Mucosa of descending colon (tissue), 3 donors: ENCODE measurements around the gene GTF2H1. TPM values are rescaled to one million over a fixed set of nuclear protein-coding genes. Genes with fewer than 3 reads are reported as not detected.

Experiments used
- ATAC-seq: fragments of 200-7000 bp; cut with Tn5 transposase; one replicate; pipeline ENCODE4 v1.9.1; 2020; ENCODE audit warnings: mild to moderate bottlenecking, moderate library complexity
- DNase-seq, 3 donors: peaks; one replicate each; pipeline ENCODE4 v3.0.0-alpha.2; 2020
- H3K36me3 ChIP-seq: fragments of 200-600 bp; one replicate; pipeline ENCODE4 v1.8.0; 2021; ENCODE audit warnings: low read depth, mild to moderate bottlenecking
- H3K4me1 ChIP-seq: fragments of 200-600 bp; one replicate; pipeline ENCODE4 v1.8.0; 2021; ENCODE audit warnings: low read depth, mild to moderate bottlenecking
- H3K4me3 ChIP-seq: fragments of 200-600 bp; one replicate; pipeline ENCODE4 v1.8.0; 2021; ENCODE audit warnings: mild to moderate bottlenecking
- H3K9me3 ChIP-seq: fragments of 200-600 bp; one replicate; pipeline ENCODE4 v1.8.0; 2021; ENCODE audit warnings: mild to moderate bottlenecking
- CTCF ChIP-seq: fragments of 200-600 bp; IDR thresholded peaks from one replicate; pipeline ENCODE4 v1.8.0; 2022; ENCODE audit warnings: antibody characterized with exemption, mild to moderate bottlenecking
- intact Hi-C, 2 donors: fragments of 100-400 bp; cut with DNase I in 1 of 2; cut with micrococcal nuclease in 1 of 2; formaldehyde crosslinking; loops; one replicate each; pipeline versions ENCODE4 v1.11.0 to v1.11.1; 2022; cut with DNase I, micrococcal nuclease
- total RNA-seq, 3 donors: library from RNA; stranded (reverse); fragmentation: NEBNext Ultra II Directional in 2 of 3; extraction: Animal tissue kit (Norgen Biotek cat#: 25700) in 2 of 3; gene quantifications; one replicate each; pipeline versions ENCODE4 v1.2.1 to v1.2.4, GENCODE V29; 2021 to 2023
- donor health status: DM: no; HTN: no; CAD: no; lungs with moderate emphysema.
- donor health status: DM: no; HTN: no; CAD: no.
- donor health status: DM: no; HTN: yes; CAD: no.

The GTF2H1 gene
- total RNA-seq, 3 donors from 2014 or later: 32.8 to 43.3 (median 35.9) TPM

- Histone ChIP-seq H3K4me1 (no peaks in the 10 kb centered on the region), H3K36me3 (peaks cover 3% of the 10 kb centered on the region)
- intact Hi-C loops: no loop called here
Measured at GRCh38 chr11:18367431-18367830, 45.1 kb downstream of the GTF2H1 start.

GRCh38 chr11:18368221-18368620, 45.9 kb downstream of the GTF2H1 start:
- Histone ChIP-seq H3K4me1 (no peaks in the 10 kb centered on the region), H3K36me3 (peaks cover 3% of the 10 kb centered on the region), H3K9me3 (no peaks in the 10 kb centered on the region), H3K4me3 (no peak overlapping the region)
- DNase-seq: no peak
- ATAC-seq: no peak
- intact Hi-C loops: no loop called here
- TF ChIP-seq CTCF: no peak

More at GRCh38 chr11:18367431-18367830, 45.1 kb downstream of the GTF2H1 start:
- TF ChIP-seq CTCF: no peak
- Histone ChIP-seq H3K9me3 (no peaks in the 10 kb centered on the region), H3K4me3 (no peak overlapping the region)
- DNase-seq: no peak
- no peak for ATAC-seq

- DNase-seq (no peak), ATAC-seq (no peak)
- Histone ChIP-seq H3K4me3 (no peak overlapping the region), H3K4me1 (no peaks in the 10 kb centered on the region), H3K36me3 (peaks cover 3% of the 10 kb centered on the region), H3K9me3 (no peaks in the 10 kb centered on the region)
- intact Hi-C loops: no loop called here
- no peak for TF ChIP-seq CTCF
Measured at GRCh38 chr11:18369398-18369797, 47.0 kb downstream of the GTF2H1 start.

GRCh38 chr11:18371279-18371678, 48.9 kb downstream of the GTF2H1 start:
- ATAC-seq (peak; percentile 63), DNase-seq (no peak)
- intact Hi-C loops: no loop called here
- H3K36me3 ChIP-seq: no peaks in the 10 kb centered on the region
- TF ChIP-seq CTCF: no peak
- no peaks in the 10 kb centered on the region for H3K4me1 ChIP-seq
- H3K9me3 ChIP-seq: no peaks in the 10 kb centered on the region
- H3K4me3 ChIP-seq: no peak overlapping the region

GRCh38 chr11:18372201-18372600, 49.8 kb downstream of the GTF2H1 start:
- H3K9me3 ChIP-seq: no peaks in the 10 kb centered on the region
- no peak for TF ChIP-seq CTCF
- ATAC-seq (peak; percentile 44), DNase-seq (no peak)
- H3K4me3 ChIP-seq: no peak overlapping the region
- no peaks in the 10 kb centered on the region for H3K36me3 ChIP-seq
- H3K4me1 ChIP-seq: no peaks in the 10 kb centered on the region
- intact Hi-C loops: no loop called here

- intact Hi-C loops: no loop called here
- no peak for ATAC-seq
Measured at GRCh38 chr11:18374956-18375355, 52.6 kb downstream of the GTF2H1 start.

More at GRCh38 chr11:18374956-18375355, 52.6 kb downstream of the GTF2H1 start:
- no peaks in the 10 kb centered on the region for H3K4me1 ChIP-seq
- no peak overlapping the region for H3K4me3 ChIP-seq
- no peaks in the 10 kb centered on the region for H3K36me3 ChIP-seq
- no peak for DNase-seq
- no peaks in the 10 kb centered on the region for H3K9me3 ChIP-seq
- no peak for TF ChIP-seq CTCF
